Measurements from ENCODE around the gene PRPH2.

DNA sequence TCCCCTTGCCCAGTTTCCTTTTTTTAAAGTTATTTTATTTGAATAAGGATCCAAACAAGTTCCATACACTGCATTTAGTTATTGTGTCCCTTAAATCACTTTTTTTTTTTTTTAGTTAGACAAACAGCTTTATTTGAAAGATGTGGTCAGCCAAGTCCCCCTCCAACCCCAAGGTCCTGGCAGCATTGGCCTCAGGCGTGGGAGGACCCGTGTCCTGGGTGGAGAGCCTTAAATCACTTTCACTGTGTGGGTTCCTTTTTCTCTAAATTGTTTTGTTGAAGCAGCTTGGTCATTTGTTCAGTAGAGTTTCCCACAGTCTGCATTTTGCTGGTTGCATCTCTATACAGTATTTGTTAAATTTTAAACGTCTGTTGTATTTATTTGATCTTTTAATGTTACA lies 28.7 kb upstream of the PRPH2 start:
- TF ChIP-seq CTCF (IDR thresholded peaks at IDR 0.05; ENCODE audit: low read length) (no peak), EZH2 (IDR thresholded peaks at IDR 0.05; ENCODE audit: borderline replicate concordance, low read length) (no peak)

All from OCI-LY1 (cell line).